Stimulated activated CD8-positive, alpha-beta memory T cell treated with anti-CD3 and anti-CD28 coated beads, Interleukin-4, amount 100 ng/mL, for 1 hour (primary cell): ENCODE results near the gene IFI30.

Experiments used
- DNase-seq, 2 donors: peaks; one replicate each; pipeline ENCODE4 v3.0.0-alpha.2; 2020; ENCODE audit warnings: low read depth in 2 of 2, low spot score in 1 of 2

IFI30 gene

GRCh38 chr19:18170714-18171255, 2.8 kb upstream of the IFI30 start:
- DNase-seq, result no peak

- no peak for DNase-seq
Observed at GRCh38 chr19:18171605-18172327, 1.8 kb upstream of the IFI30 start.

GRCh38 chr19:18172331-18173053, 1.1 kb upstream of the IFI30 start:
- no peak for DNase-seq

GRCh38 chr19:18173054-18173571, 500 bp upstream of the IFI30 start:
- DNase-seq, result no peak

GRCh38 chr19:18174983-18175382, 1.4 kb downstream of the IFI30 start:
- no peak for DNase-seq

GRCh38 chr19:18176367-18177310, 3.0 kb downstream of the IFI30 start:
- no peak for DNase-seq

- no peak for DNase-seq
Observed at GRCh38 chr19:18179957-18180356, 6.3 kb downstream of the IFI30 start.

GRCh38 chr19:18183529-18183928, 9.9 kb downstream of the IFI30 start:
- DNase-seq, result no peak

- no peak for DNase-seq
Observed at GRCh38 chr19:18185538-18185937, 11.9 kb downstream of the IFI30 start.

GRCh38 chr19:18190278-18190677, 16.7 kb downstream of the IFI30 start:
- DNase-seq, result no peak

GRCh38 chr19:18191640-18192062, 18.0 kb downstream of the IFI30 start:
- DNase-seq, result no peak

GRCh38 chr19:18192673-18193387, 19.2 kb downstream of the IFI30 start, which contains the start of gene MPV17L2:
TSS of gene MPV17L2 (plus strand) at chr19:18193218. CDS start at chr19:18193282, 64 bp downstream.
- DNase-seq, result peak; percentile 92 to 96

GRCh38 chr19:18193388-18194180, 20.0 kb downstream of the IFI30 start:
- no peak for DNase-seq

- no peak for DNase-seq
Observed at GRCh38 chr19:18194181-18194530, 20.5 kb downstream of the IFI30 start.

GRCh38 chr19:18194554-18195238, 21.1 kb downstream of the IFI30 start:
- DNase-seq, result no peak

GRCh38 chr19:18196511-18196845, 22.9 kb downstream of the IFI30 start:
- no peak for DNase-seq

- no peak for DNase-seq
Observed at GRCh38 chr19:18197306-18197705, 23.7 kb downstream of the IFI30 start.

GRCh38 chr19:18197941-18198340, 24.3 kb downstream of the IFI30 start:
- DNase-seq, result no peak

GRCh38 chr19:18198374-18198773, 24.8 kb downstream of the IFI30 start:
- DNase-seq, result no peak
